Right atrium auricular region (tissue), 2 donors: ENCODE results near the gene ACER3. TPM values are rescaled to one million over a fixed set of nuclear protein-coding genes. Genes with fewer than 3 reads are reported as not detected.
"Not testable (repeated sequence)": the region's sequence is repeated elsewhere in the genome, so short reads cannot be mapped to it uniquely, and the experiment has no call there.

Source experiments
- DNase-seq: peaks from one replicate; pipeline ENCODE4 v3.0.0-alpha.2; 2019; ENCODE audit warnings: low spot score
- H3K27ac ChIP-seq, 2 donors: fragments of 200-600 bp; sonication (generic); 1 replicate in 1 of 2; 2 replicates in 1 of 2; pipeline ENCODE4 v1.5.1; 2016 to 2019
- H3K27me3 ChIP-seq, 2 donors: fragments of 200-600 bp; sonication (generic); one replicate each; pipeline versions ENCODE4 v1.5.1 to v1.6.0; 2017 to 2019
- H3K36me3 ChIP-seq: fragments of 200-600 bp; sonication (generic); one replicate; pipeline ENCODE4 v1.5.1; 2016
- H3K4me1 ChIP-seq, 2 donors: fragments of 200-600 bp; sonication (generic); one replicate each; pipeline versions ENCODE4 v1.5.1 to v1.6.0; 2017 to 2019
- H3K4me3 ChIP-seq, 2 donors: fragments of 200-600 bp; sonication (generic); 1 replicate in 1 of 2; 2 replicates in 1 of 2; pipeline ENCODE4 v1.5.1; 2017 to 2019; ENCODE audit warnings: mild to moderate bottlenecking in 1 of 2, moderate library complexity in 1 of 2
- H3K9me3 ChIP-seq, 2 donors: fragments of 200-600 bp; sonication (generic); one replicate each; pipeline ENCODE4 v1.5.1; 2019
- total RNA-seq, 2 donors: library from RNA; depleted of rRNA; stranded (reverse); fragments of >200 nt; gene quantifications; one replicate each; pipeline ENCODE4 v1.1.0, GENCODE V29; 2016
- TF ChIP-seq, protein P1 (sequence below), 2 donors: fragments of 200-600 bp; sonication (generic); IDR thresholded peaks; one replicate each; pipeline ENCODE4 v1.5.1; 2019; ENCODE audit warnings: antibody characterized with exemption in 2 of 2

Gene ACER3
- total RNA-seq = 10 to 100 TPM in 1 of 2 donors, 1 to 10 TPM in 1; 6.4 to 11.3 TPM

- TF ChIP-seq, protein P1, sequence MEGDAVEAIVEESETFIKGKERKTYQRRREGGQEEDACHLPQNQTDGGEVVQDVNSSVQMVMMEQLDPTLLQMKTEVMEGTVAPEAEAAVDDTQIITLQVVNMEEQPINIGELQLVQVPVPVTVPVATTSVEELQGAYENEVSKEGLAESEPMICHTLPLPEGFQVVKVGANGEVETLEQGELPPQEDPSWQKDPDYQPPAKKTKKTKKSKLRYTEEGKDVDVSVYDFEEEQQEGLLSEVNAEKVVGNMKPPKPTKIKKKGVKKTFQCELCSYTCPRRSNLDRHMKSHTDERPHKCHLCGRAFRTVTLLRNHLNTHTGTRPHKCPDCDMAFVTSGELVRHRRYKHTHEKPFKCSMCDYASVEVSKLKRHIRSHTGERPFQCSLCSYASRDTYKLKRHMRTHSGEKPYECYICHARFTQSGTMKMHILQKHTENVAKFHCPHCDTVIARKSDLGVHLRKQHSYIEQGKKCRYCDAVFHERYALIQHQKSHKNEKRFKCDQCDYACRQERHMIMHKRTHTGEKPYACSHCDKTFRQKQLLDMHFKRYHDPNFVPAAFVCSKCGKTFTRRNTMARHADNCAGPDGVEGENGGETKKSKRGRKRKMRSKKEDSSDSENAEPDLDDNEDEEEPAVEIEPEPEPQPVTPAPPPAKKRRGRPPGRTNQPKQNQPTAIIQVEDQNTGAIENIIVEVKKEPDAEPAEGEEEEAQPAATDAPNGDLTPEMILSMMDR (IDR thresholded peaks at IDR 0.05) = peak in 1 of 2 donors; percentile 31
- Histone ChIP-seq H3K4me1 (peaks cover 0 to 26% of the 10 kb centered on the region in 2 donors), H3K9me3 (no peaks in the 10 kb centered on the region)
These were observed at the start of gene ACER3 for GRCh38 chr11:76860539-76861475. Gene ACER3, plus strand, starts transcription at chr11:76860918. Its CDS starts 59 bp downstream, at chr11:76860977.

DNA sequence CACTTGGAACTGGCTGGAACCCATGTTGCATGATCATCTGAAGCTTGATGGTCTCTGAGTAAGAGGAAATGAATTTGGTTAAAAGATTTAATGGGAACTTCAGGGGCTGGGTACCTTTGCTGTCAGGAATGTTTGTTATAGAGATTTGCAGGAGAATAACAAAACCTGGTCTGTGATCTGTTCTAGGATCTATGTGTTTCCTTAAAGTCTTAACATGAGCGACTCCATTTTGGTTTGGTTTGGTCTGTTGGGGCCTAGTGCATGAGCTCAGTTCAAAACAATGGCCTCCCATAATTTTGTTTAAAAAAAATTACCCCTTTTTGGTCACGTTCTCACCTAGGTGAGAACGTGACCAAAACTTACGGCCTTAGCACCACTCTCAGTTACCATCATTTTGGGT, 49.5 kb upstream of the ACER3 start:
- no peak for DNase-seq
- H3K36me3 ChIP-seq = no peaks in the 10 kb centered on the region
- TF ChIP-seq, protein P1 (IDR thresholded peaks at IDR 0.05) = no peak
- H3K9me3 ChIP-seq = peaks cover 0 to 22% of the 10 kb centered on the region in 2 donors
- no peaks in the 10 kb centered on the region for H3K27me3 ChIP-seq
- no peak overlapping the region for H3K27ac ChIP-seq
- no peak overlapping the region for H3K4me3 ChIP-seq
- H3K4me1 ChIP-seq = peaks cover 0 to 11% of the 10 kb centered on the region in 2 donors

More at GRCh38 chr11:76860539-76861475, at the start of gene ACER3:
- peak within 1 kb of the TSS; percentile 78 to 80 for H3K4me3 ChIP-seq
- no peaks in the 10 kb centered on the region for H3K36me3 ChIP-seq
- H3K27me3 ChIP-seq = no peaks in the 10 kb centered on the region
- peak; percentile 92 for DNase-seq
- peak within 1 kb of the TSS; percentile 90 to 92 for H3K27ac ChIP-seq

- Histone ChIP-seq H3K4me3 (no peak overlapping the region), H3K9me3 (peaks cover 0 to 34% of the 10 kb centered on the region in 2 donors), H3K27me3 (no peaks in the 10 kb centered on the region), H3K36me3 (no peaks in the 10 kb centered on the region), H3K27ac (no peak overlapping the region), H3K4me1 (no peaks in the 10 kb centered on the region)
- TF ChIP-seq, protein P1 (IDR thresholded peaks at IDR 0.05) = no peak
- DNase-seq = no peak
These were observed 46.3 kb upstream of the ACER3 start for GRCh38 chr11:76814414-76814813.

GRCh38 chr11:76815678-76816077, 45.0 kb upstream of the ACER3 start:
- not testable (repeated sequence) for H3K4me1 ChIP-seq, DNase-seq, H3K36me3 ChIP-seq, H3K27ac ChIP-seq, H3K4me3 ChIP-seq, H3K27me3 ChIP-seq
- peaks cover 0 to 34% of the 10 kb centered on the region in 2 donors for H3K9me3 ChIP-seq

GRCh38 chr11:76820184-76820566, 40.5 kb upstream of the ACER3 start:
- no peak overlapping the region for H3K27ac ChIP-seq

DNA sequence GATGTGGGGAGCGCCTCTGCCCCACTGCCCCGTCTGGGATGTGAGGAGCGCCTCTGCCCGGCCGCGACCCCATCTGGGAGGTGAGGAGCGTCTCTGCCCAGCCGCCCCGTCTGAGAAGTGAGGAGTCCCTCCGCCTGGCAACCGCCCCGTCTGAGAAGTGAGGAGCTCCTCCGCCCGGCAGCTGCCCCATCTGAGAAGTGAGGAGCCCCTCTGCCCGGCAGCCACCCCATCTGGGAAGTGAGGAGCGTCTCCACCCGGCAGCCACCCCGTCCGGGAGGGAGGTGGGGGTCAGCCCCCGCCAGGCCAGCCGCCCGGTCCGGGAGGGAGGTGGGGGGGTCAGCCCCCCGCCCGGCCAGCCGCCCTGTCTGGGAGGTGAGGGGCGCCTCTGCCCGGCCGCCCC, 39.3 kb upstream of the ACER3 start:
- not testable (repeated sequence) for H3K27ac ChIP-seq, H3K36me3 ChIP-seq, DNase-seq, H3K4me3 ChIP-seq, H3K4me1 ChIP-seq, H3K27me3 ChIP-seq
- peaks cover 0 to 12% of the 10 kb centered on the region in 2 donors for H3K9me3 ChIP-seq

More at GRCh38 chr11:76820184-76820566, 40.5 kb upstream of the ACER3 start:
- TF ChIP-seq, protein P1 (IDR thresholded peaks at IDR 0.05) = no peak
- H3K9me3 ChIP-seq = peaks cover 0 to 24% of the 10 kb centered on the region in 2 donors
- H3K36me3 ChIP-seq = no peaks in the 10 kb centered on the region
- H3K4me1 ChIP-seq = peaks cover 0 to 9% of the 10 kb centered on the region in 2 donors
- H3K4me3 ChIP-seq = no peak overlapping the region
- H3K27me3 ChIP-seq = no peaks in the 10 kb centered on the region
- no peak for DNase-seq
